Cardiac muscle cell (in vitro differentiated cells and primary cell): ENCODE measurements around the gene UNC5C. TPM values are rescaled to one million over a fixed set of nuclear protein-coding genes. Genes with fewer than 3 reads are reported as not detected.

ENCODE experiments used
- DNase-seq, 2 donors: peaks; one replicate each; pipeline versions ENCODE4 v3.0.0 to v3.0.0-alpha.2; 2010 to 2017; ENCODE audit warnings: low read depth in 1 of 2, low spot score in 1 of 2
- H3K27ac ChIP-seq: fragments of 200-600 bp; sonication (generic); 2 replicates; pipeline ENCODE4 v1.5.1; 2016
- H3K27me3 ChIP-seq: fragments of 200-600 bp; sonication (generic); 2 replicates; pipeline ENCODE4 v1.6.0; 2016; ENCODE audit warnings: control low read depth
- H3K36me3 ChIP-seq: fragments of 200-600 bp; sonication (generic); 2 replicates; pipeline ENCODE4 v1.5.1; 2016; ENCODE audit warnings: control low read depth
- H3K4me1 ChIP-seq: fragments of 200-600 bp; sonication (generic); 2 replicates; pipeline ENCODE4 v1.8.1; 2017; ENCODE audit warnings: low read depth, mild to moderate bottlenecking, mixed run types
- H3K4me3 ChIP-seq: fragments of 200-600 bp; sonication (generic); 2 replicates; pipeline ENCODE4 v1.5.1; 2016; ENCODE audit warnings: mild to moderate bottlenecking
- H3K9me3 ChIP-seq: fragments of 200-600 bp; sonication (generic); 2 replicates; pipeline ENCODE4 v1.5.1; 2017; ENCODE audit warnings: low read depth, mild to moderate bottlenecking, control low read depth
- CTCF ChIP-seq: IDR thresholded peaks from 2 replicates; pipeline ENCODE4 v1.5.1; 2012; ENCODE audit warnings: low read depth, mild to moderate bottlenecking, low read length
- polyA plus RNA-seq: library from polyadenylated mRNA; unstranded; fragments of >200 nt; fragmentation: Nextera tagmentation; extraction: Ambion mirVana; gene quantifications from 2 replicates; pipeline ENCODE4 v1.2.1, GENCODE V29; 2016
- total RNA-seq: library from RNA; depleted of rRNA; stranded (reverse); fragments of >200 nt; gene quantifications from 2 replicates; pipeline ENCODE4 v1.2.3, GENCODE V29; 2016

UNC5C gene
- total and polyA plus RNA-seq, 2 experiments from 2014 or later: 13.4 to 28.4 TPM

GRCh38 chr4:95537863-95538488, 10.8 kb downstream of the UNC5C start:
- H3K4me3 ChIP-seq: no peak overlapping the region
- DNase-seq: no peak
- peak overlapping the region; percentile 83 for H3K27ac ChIP-seq
- no peaks in the 10 kb centered on the region for H3K36me3 ChIP-seq
- no peaks in the 10 kb centered on the region for H3K27me3 ChIP-seq
- no peaks in the 10 kb centered on the region for H3K9me3 ChIP-seq
- no peak for TF ChIP-seq CTCF
- peaks cover 51% of the 10 kb centered on the region for H3K4me1 ChIP-seq

- H3K36me3 ChIP-seq: no peaks in the 10 kb centered on the region
- H3K9me3 ChIP-seq: no peaks in the 10 kb centered on the region
- no peaks in the 10 kb centered on the region for H3K27me3 ChIP-seq
- no peak overlapping the region for H3K4me3 ChIP-seq
- H3K27ac ChIP-seq: peak overlapping the region; percentile 83
- DNase-seq: peak in 1 of 2 donors; percentile 41
- TF ChIP-seq CTCF: no peak
- H3K4me1 ChIP-seq: peaks cover 51% of the 10 kb centered on the region
Measured at GRCh38 chr4:95537191-95537590, 11.6 kb downstream of the UNC5C start.

- H3K9me3 ChIP-seq: no peaks in the 10 kb centered on the region
- H3K27ac ChIP-seq: peak overlapping the region; percentile 83
- no peak for DNase-seq
- peaks cover 55% of the 10 kb centered on the region for H3K4me1 ChIP-seq
- H3K27me3 ChIP-seq: no peaks in the 10 kb centered on the region
- H3K36me3 ChIP-seq: no peaks in the 10 kb centered on the region
- no peak overlapping the region for H3K4me3 ChIP-seq
- no peak for TF ChIP-seq CTCF
Measured at GRCh38 chr4:95536650-95537049, 12.1 kb downstream of the UNC5C start.

GRCh38 chr4:95535180-95535579, 13.6 kb downstream of the UNC5C start:
- H3K4me3 ChIP-seq: no peak overlapping the region
- peaks cover 58% of the 10 kb centered on the region for H3K4me1 ChIP-seq
- DNase-seq: no peak
- H3K9me3 ChIP-seq: no peaks in the 10 kb centered on the region
- H3K27ac ChIP-seq: no peak overlapping the region
- TF ChIP-seq CTCF: no peak
- no peaks in the 10 kb centered on the region for H3K36me3 ChIP-seq
- no peaks in the 10 kb centered on the region for H3K27me3 ChIP-seq

GRCh38 chr4:95534032-95534431, 14.7 kb downstream of the UNC5C start:
- H3K27me3 ChIP-seq: no peaks in the 10 kb centered on the region
- H3K4me3 ChIP-seq: no peak overlapping the region
- no peak overlapping the region for H3K27ac ChIP-seq
- TF ChIP-seq CTCF: no peak
- H3K4me1 ChIP-seq: peaks cover 60% of the 10 kb centered on the region
- no peaks in the 10 kb centered on the region for H3K9me3 ChIP-seq
- H3K36me3 ChIP-seq: no peaks in the 10 kb centered on the region
- no peak for DNase-seq
